Germinal center (tissue), 1 donor: ENCODE results near the gene RANGAP1.

ENCODE experiments used
- DNase-seq: peaks from one replicate; pipeline ENCODE4 v3.0.0; 2012; ENCODE audit warnings: mixed read lengths, low spot score

The RANGAP1 gene

GRCh38 chr22:41285820-41286638 is at the start of gene RANGAP1:
Gene RANGAP1 (minus strand): TSS chr22:41286187. CDS start chr22:41281044, 5,143 bp downstream.
- DNase-seq: peak; percentile 98

GRCh38 chr22:41334951-41335635 is 49.1 kb upstream of the RANGAP1 start:
- no peak for DNase-seq

GRCh38 chr22:41334215-41334614 is 48.2 kb upstream of the RANGAP1 start:
- DNase-seq: no peak

- DNase-seq: no peak
These were observed 47.8 kb upstream of the RANGAP1 start for GRCh38 chr22:41333806-41334205.

- no peak for DNase-seq
These were observed 46.4 kb upstream of the RANGAP1 start for GRCh38 chr22:41332217-41332939.

- no peak for DNase-seq
These were observed 44.2 kb upstream of the RANGAP1 start for GRCh38 chr22:41330169-41330568.

- no peak for DNase-seq
These were observed 41.1 kb upstream of the RANGAP1 start for GRCh38 chr22:41327124-41327523.

- DNase-seq: no peak
These were observed 39.0 kb upstream of the RANGAP1 start for GRCh38 chr22:41324821-41325528.

GRCh38 chr22:41320416-41321240 is 34.6 kb upstream of the RANGAP1 start:
- DNase-seq: no peak

GRCh38 chr22:41315586-41315985 is 29.6 kb upstream of the RANGAP1 start:
- no peak for DNase-seq

GRCh38 chr22:41314821-41315220 is 28.8 kb upstream of the RANGAP1 start:
- DNase-seq: no peak

- DNase-seq: no peak
These were observed 25.5 kb upstream of the RANGAP1 start for GRCh38 chr22:41311487-41311886.

- no peak for DNase-seq
These were observed 24.3 kb upstream of the RANGAP1 start for GRCh38 chr22:41310336-41310735.

GRCh38 chr22:41308544-41308947 is 22.6 kb upstream of the RANGAP1 start:
- DNase-seq: no peak

- DNase-seq: no peak
These were observed 22.1 kb upstream of the RANGAP1 start for GRCh38 chr22:41308054-41308453.

GRCh38 chr22:41305646-41306045 is 19.7 kb upstream of the RANGAP1 start:
- no peak for DNase-seq

GRCh38 chr22:41302811-41303210 is 16.8 kb upstream of the RANGAP1 start:
- DNase-seq: no peak

- DNase-seq: peak; percentile 44
These were observed 16.2 kb upstream of the RANGAP1 start for GRCh38 chr22:41302021-41302767.

GRCh38 chr22:41301085-41302020 is 15.4 kb upstream of the RANGAP1 start, which contains the start of gene ZC3H7B:
Gene ZC3H7B (plus strand): TSS chr22:41301525. CDS start chr22:41320661, 19,136 bp downstream.
- peak; percentile 91 for DNase-seq
